Neuronal stem cell (in vitro differentiated cells): Measurements from ENCODE around the gene EVA1A.

Source experiments
- DNase-seq: peaks from one replicate; pipeline ENCODE4 v3.0.0-alpha.2; 2013; ENCODE audit warnings: low spot score
- H2AFZ ChIP-seq: one replicate; pipeline ENCODE4 v1.6.1; 2013; ENCODE audit warnings: mild to moderate bottlenecking, low read length, inconsistent platforms
- H2AK5ac ChIP-seq: 2 replicates; pipeline ENCODE4 v1.6.1; 2013; ENCODE audit warnings: low read depth, mild to moderate bottlenecking, inconsistent platforms, low read length, moderate library complexity, mixed read lengths
- H2BK120ac ChIP-seq: 2 replicates; pipeline ENCODE4 v1.6.1; 2013; ENCODE audit warnings: low read depth, mild to moderate bottlenecking, inconsistent platforms, low read length, moderate library complexity, mixed read lengths
- H2BK12ac ChIP-seq: one replicate; pipeline ENCODE4 v1.6.1; 2013; ENCODE audit warnings: low read length, inconsistent platforms
- H2BK15ac ChIP-seq: 2 replicates; pipeline ENCODE4 v1.6.1; 2013; ENCODE audit warnings: mild to moderate bottlenecking, low read length, inconsistent platforms, mixed read lengths
- H2BK5ac ChIP-seq: one replicate; pipeline ENCODE4 v1.6.1; 2013; ENCODE audit warnings: inconsistent platforms, mild to moderate bottlenecking, low read length, moderate library complexity
- H3K14ac ChIP-seq: one replicate; pipeline ENCODE4 v1.6.1; 2013; ENCODE audit warnings: low read length, inconsistent platforms
- H3K18ac ChIP-seq: 2 replicates; pipeline ENCODE4 v1.6.1; 2013; ENCODE audit warnings: low read length, inconsistent platforms
- H3K23ac ChIP-seq: 2 replicates; pipeline ENCODE4 v1.6.1; 2013; ENCODE audit warnings: low read depth, mild to moderate bottlenecking, mixed read lengths, low read length, inconsistent platforms; ENCODE audit not compliant: poor library complexity
- H3K27ac ChIP-seq: replicated peaks from 3 replicates; pipeline ENCODE4 v1.5.1; 2013; ENCODE audit warnings: low read length, inconsistent platforms
- H3K27me3 ChIP-seq, 3 experiments: 2 replicates each; pipeline ENCODE4 v1.6.1; 2013; ENCODE audit warnings: low read length in 3 of 3, mild to moderate bottlenecking in 2 of 3, inconsistent platforms in 1 of 3, low read depth in 1 of 3, mixed read lengths in 1 of 3, moderate library complexity in 1 of 3; ENCODE audit not compliant: control insufficient read depth in 3 of 3, insufficient read depth in 3 of 3
- H3K36me3 ChIP-seq, 2 donors: replicated peaks in 1 of 2; 2 replicates each; pipeline ENCODE4 v1.6.1; 2013; ENCODE audit warnings: low read length in 2 of 2; ENCODE audit not compliant: control insufficient read depth in 2 of 2, insufficient read depth in 2 of 2
- H3K4ac ChIP-seq: 2 replicates; pipeline ENCODE4 v1.6.1; 2013; ENCODE audit warnings: inconsistent platforms, mild to moderate bottlenecking, low read length, moderate library complexity
- H3K4me1 ChIP-seq, 2 donors: 1 replicate in 1 of 2; 2 replicates in 1 of 2; pipeline ENCODE4 v1.6.1; 2013; ENCODE audit warnings: low read length in 2 of 2, low read depth in 1 of 2; ENCODE audit not compliant: control insufficient read depth in 2 of 2, insufficient read depth in 1 of 2
- H3K4me2 ChIP-seq: one replicate; pipeline ENCODE4 v1.6.1; 2013; ENCODE audit warnings: mild to moderate bottlenecking, low read length, inconsistent platforms; ENCODE audit not compliant: insufficient read depth, poor library complexity, severe bottlenecking
- H3K4me3 ChIP-seq, 2 donors: 2 replicates each; pipeline ENCODE4 v1.5.1; 2013; ENCODE audit warnings: low read length in 2 of 2, mild to moderate bottlenecking in 2 of 2, inconsistent platforms in 1 of 2, moderate library complexity in 1 of 2
- H3K79me1 ChIP-seq: one replicate; pipeline ENCODE4 v1.6.1; 2013; ENCODE audit warnings: low read depth, mild to moderate bottlenecking, inconsistent platforms, low read length, moderate library complexity
- H3K9ac ChIP-seq: one replicate; pipeline ENCODE4 v1.6.1; 2013; ENCODE audit warnings: mild to moderate bottlenecking, low read depth, low read length, inconsistent platforms; ENCODE audit not compliant: poor library complexity
- H3K9me3 ChIP-seq, 2 donors: replicated peaks in 1 of 2; 2 replicates each; pipeline versions ENCODE3 to v1.6.1; 2013; ENCODE audit warnings: low read length in 2 of 2, mild to moderate bottlenecking in 2 of 2, inconsistent platforms in 1 of 2, low read depth in 1 of 2, mixed read lengths in 1 of 2, moderate library complexity in 1 of 2; ENCODE audit not compliant: control insufficient read depth in 2 of 2, insufficient read depth in 1 of 2
- H4K8ac ChIP-seq: one replicate; pipeline ENCODE4 v1.6.1; 2013; ENCODE audit warnings: low read depth, mild to moderate bottlenecking, inconsistent platforms, low read length, moderate library complexity
- H4K91ac ChIP-seq: one replicate; pipeline ENCODE4 v1.6.1; 2013; ENCODE audit warnings: low read length, low read depth, mild to moderate bottlenecking, inconsistent platforms; ENCODE audit not compliant: poor library complexity
- WGBS, 2 donors: extraction: QIAGEN DNeasy Blood & Tissue Kit; methylation state at CpG; one replicate each; pipeline ENCODE4 v1.1.7; 2013; ENCODE audit warnings: missing lambda C conversion rate in 2 of 2, mixed read lengths in 1 of 2; ENCODE audit not compliant: insufficient read length in 2 of 2, insufficient replicate concordance in 1 of 2; ENCODE audit errors: extremely low coverage in 2 of 2; 5-methylcytosine and 5-hydroxymethylcytosine counted together

EVA1A gene

GRCh38 chr2:75595541-75596395 is 35.0 kb upstream of the EVA1A start:
- no peak overlapping the region for H2AFZ ChIP-seq
- H3K9ac ChIP-seq = no peak overlapping the region
- no peak overlapping the region for H2AK5ac ChIP-seq
- H3K4ac ChIP-seq = no peak overlapping the region
- H3K27me3 ChIP-seq = no peaks in the 10 kb centered on the region
- no peak overlapping the region for H3K27ac ChIP-seq
- H4K91ac ChIP-seq = no peak overlapping the region
- no peak for DNase-seq
- no peak overlapping the region for H3K18ac ChIP-seq
- no CpG with 5 or more reads among the region's 1 CpG for WGBS, 2 donors
- no peak overlapping the region for H3K4me3 ChIP-seq
- H3K79me1 ChIP-seq = no peaks in the 10 kb centered on the region
- no peak overlapping the region for H3K14ac ChIP-seq
- no peak overlapping the region for H2BK5ac ChIP-seq
- no peak overlapping the region for H2BK120ac ChIP-seq
- H3K23ac ChIP-seq = no peak overlapping the region
- H4K8ac ChIP-seq = no peak overlapping the region
- no peak overlapping the region for H3K4me2 ChIP-seq
- peaks cover 0 to 2% of the 10 kb centered on the region in 2 donors for H3K9me3 ChIP-seq
- H2BK12ac ChIP-seq = no peak overlapping the region
- H2BK15ac ChIP-seq = no peak overlapping the region
- H3K36me3 ChIP-seq = no peaks in the 10 kb centered on the region
- no peaks in the 10 kb centered on the region for H3K4me1 ChIP-seq

- no peak for DNase-seq
- Histone ChIP-seq H2BK15ac (no peak overlapping the region), H3K18ac (no peak overlapping the region), H3K27me3 (no peaks in the 10 kb centered on the region), H2AK5ac (no peak overlapping the region), H2BK120ac (no peak overlapping the region), H2BK12ac (no peak overlapping the region), H3K27ac (no peak overlapping the region), H3K4me1 (no peaks in the 10 kb centered on the region), H4K91ac (no peak overlapping the region), H3K9me3 (no peaks in the 10 kb centered on the region), H3K79me1 (no peaks in the 10 kb centered on the region), H3K36me3 (no peaks in the 10 kb centered on the region), H2AFZ (no peak overlapping the region), H3K4me3 (no peak overlapping the region), H3K14ac (no peak overlapping the region), H2BK5ac (no peak overlapping the region), H3K9ac (no peak overlapping the region), H3K23ac (no peak overlapping the region), H4K8ac (no peak overlapping the region), H3K4me2 (no peak overlapping the region), H3K4ac (no peak overlapping the region)
- no CpG with 5 or more reads among the region's 3 CpGs for WGBS, 2 donors
Measured at GRCh38 chr2:75594596-75594995, 33.9 kb upstream of the EVA1A start.

- Histone ChIP-seq H3K27ac (no peak overlapping the region), H2BK12ac (no peak overlapping the region), H2BK15ac (no peak overlapping the region), H3K9ac (no peak overlapping the region), H3K4ac (no peak overlapping the region), H2AK5ac (no peak overlapping the region), H3K23ac (no peak overlapping the region), H3K79me1 (no peaks in the 10 kb centered on the region), H3K4me1 (no peaks in the 10 kb centered on the region), H2BK5ac (no peak overlapping the region), H2BK120ac (no peak overlapping the region), H3K36me3 (no peaks in the 10 kb centered on the region), H4K8ac (no peak overlapping the region), H3K27me3 (no peaks in the 10 kb centered on the region), H3K9me3 (no peaks in the 10 kb centered on the region), H2AFZ (no peak overlapping the region), H3K4me2 (no peak overlapping the region), H3K18ac (no peak overlapping the region), H3K14ac (no peak overlapping the region), H4K91ac (no peak overlapping the region), H3K4me3 (no peak overlapping the region)
- DNase-seq = no peak
- no CpG with 5 or more reads among the region's 5 CpGs for WGBS, 2 donors
Measured at GRCh38 chr2:75592888-75593287, 32.1 kb upstream of the EVA1A start.

GRCh38 chr2:75592030-75592429 is 31.3 kb upstream of the EVA1A start:
- Histone ChIP-seq H3K9me3 (no peaks in the 10 kb centered on the region), H3K9ac (no peak overlapping the region), H3K4me1 (no peaks in the 10 kb centered on the region), H3K79me1 (no peaks in the 10 kb centered on the region), H4K91ac (no peak overlapping the region), H3K14ac (no peak overlapping the region), H3K4ac (no peak overlapping the region), H2AFZ (no peak overlapping the region), H2BK12ac (no peak overlapping the region), H4K8ac (no peak overlapping the region), H3K18ac (no peak overlapping the region), H2AK5ac (no peak overlapping the region), H2BK5ac (no peak overlapping the region), H3K4me2 (no peak overlapping the region), H2BK120ac (no peak overlapping the region), H3K27ac (no peak overlapping the region), H3K36me3 (no peaks in the 10 kb centered on the region), H3K4me3 (no peak overlapping the region), H3K27me3 (no peaks in the 10 kb centered on the region), H2BK15ac (no peak overlapping the region), H3K23ac (no peak overlapping the region)
- WGBS, 2 donors = no CpG with 5 or more reads among the region's 4 CpGs
- no peak for DNase-seq
